Activated T-helper 1 cell treated with anti-CD3 and anti-CD28 coated beads, Interleukin-12 subunit alpha, Interleukin-12 subunit beta, Interleukin-2, Interleukin-4 antibody, amounts not matched to agents 30 ng/mL and 10 ng/mL and 1 ng/mL, durations not matched to agents 14 hours and 24 hours and 36 hours (primary cell): ENCODE data around the gene PRTN3. TPM values are rescaled to one million over a fixed set of nuclear protein-coding genes. Genes with fewer than 3 reads are reported as not detected.

Source experiments
- DNase-seq: peaks from one replicate; pipeline ENCODE4 v3.0.0; 2021; ENCODE audit warnings: low spot score
- H3K27ac Mint-ChIP-seq: one replicate; pipeline ENCODE4 v1.8.0; 2021; ENCODE audit warnings: mild to moderate bottlenecking, mixed read lengths
- H3K27me3 Mint-ChIP-seq: one replicate; pipeline ENCODE4 v1.8.0; 2022; ENCODE audit warnings: mild to moderate bottlenecking, moderate library complexity, mixed read lengths; ENCODE audit not compliant: insufficient read depth
- H3K36me3 Mint-ChIP-seq: one replicate; pipeline ENCODE4 v1.8.0; 2021; ENCODE audit warnings: low read depth, mixed read lengths
- H3K4me1 Mint-ChIP-seq: one replicate; pipeline ENCODE4 v1.8.0; 2021; ENCODE audit warnings: low read depth, mixed read lengths
- H3K4me3 Mint-ChIP-seq: one replicate; pipeline ENCODE4 v1.8.0; 2021; ENCODE audit warnings: mild to moderate bottlenecking, moderate library complexity, mixed read lengths
- H3K9me3 Mint-ChIP-seq: one replicate; pipeline ENCODE4 v1.8.0; 2021; ENCODE audit warnings: mixed read lengths
- intact Hi-C: fragments of 100-400 bp; cut with micrococcal nuclease; formaldehyde crosslinking; loops from one replicate; pipeline ENCODE4 v1.15.1; 2024
- total RNA-seq: library from RNA; stranded (reverse); gene quantifications from 2 replicates; pipeline ENCODE4 v1.2.3, GENCODE V29; 2022

PRTN3 gene
- total RNA-seq, 1 donor from 2014 or later = not detected

- peak within 1 kb of the TSS; percentile 94 for H3K4me3 Mint-ChIP-seq
- H3K9me3 Mint-ChIP-seq = no peaks in the 10 kb centered on the region
- H3K36me3 Mint-ChIP-seq = peaks cover 12% of the 10 kb centered on the region
- intact Hi-C loops = loop anchor here (1.0 kb wide), 5 partner anchors 16 to 128 kb away; partner anchors contain the start of genes RNU6-2 and TMEM259
- no peaks in the 10 kb centered on the region for H3K27me3 Mint-ChIP-seq
- H3K4me1 Mint-ChIP-seq = peaks cover 8% of the 10 kb centered on the region
- peak; percentile 88 for DNase-seq
- H3K27ac Mint-ChIP-seq = peak within 1 kb of the TSS; percentile 99
Observed at GRCh38 chr19:892894-893689, 52.3 kb downstream of the PRTN3 start, which contains the start of the genes MED16 and RNU6-9. Gene MED16, minus strand, starts transcription at chr19:893187. Its CDS starts 2,056 bp downstream, at chr19:891131. Gene RNU6-9, plus strand, starts transcription at chr19:893484.

- intact Hi-C loops = no loop called here
- Mint-ChIP-seq H3K27ac (no peak overlapping the region), H3K36me3 (peaks cover 7% of the 10 kb centered on the region)
Observed at GRCh38 chr19:896434-896833, 55.6 kb downstream of the PRTN3 start.

GRCh38 chr19:896999-897398 is 56.2 kb downstream of the PRTN3 start:
- peaks cover 8% of the 10 kb centered on the region for H3K4me1 Mint-ChIP-seq
- H3K9me3 Mint-ChIP-seq = no peaks in the 10 kb centered on the region
- H3K4me3 Mint-ChIP-seq = no peak overlapping the region
- peaks cover 7% of the 10 kb centered on the region for H3K36me3 Mint-ChIP-seq
- intact Hi-C loops = no loop called here
- no peak for DNase-seq
- H3K27ac Mint-ChIP-seq = no peak overlapping the region
- no peaks in the 10 kb centered on the region for H3K27me3 Mint-ChIP-seq

More at GRCh38 chr19:896434-896833, 55.6 kb downstream of the PRTN3 start:
- peaks cover 8% of the 10 kb centered on the region for H3K4me1 Mint-ChIP-seq
- no peak for DNase-seq
- H3K27me3 Mint-ChIP-seq = no peaks in the 10 kb centered on the region
- no peaks in the 10 kb centered on the region for H3K9me3 Mint-ChIP-seq
- no peak overlapping the region for H3K4me3 Mint-ChIP-seq

GRCh38 chr19:897442-898039 is 56.7 kb downstream of the PRTN3 start:
- intact Hi-C loops = no loop called here
- H3K4me1 Mint-ChIP-seq = peaks cover 8% of the 10 kb centered on the region

More at GRCh38 chr19:897442-898039, 56.7 kb downstream of the PRTN3 start:
- H3K4me3 Mint-ChIP-seq = no peak overlapping the region
- peaks cover 7% of the 10 kb centered on the region for H3K36me3 Mint-ChIP-seq
- no peaks in the 10 kb centered on the region for H3K27me3 Mint-ChIP-seq
- H3K9me3 Mint-ChIP-seq = no peaks in the 10 kb centered on the region
- H3K27ac Mint-ChIP-seq = no peak overlapping the region
- DNase-seq = no peak

Other genes starting within 250 kb of the PRTN3 start
- 103 and 104 TPM in 2 replicates for gene POLRMT, start 207.5 kb upstream of the PRTN3 start, total RNA-seq
- gene FGF22, start 201.1 kb upstream of the PRTN3 start, total RNA-seq = not detected in 2 replicates
- gene RNF126, start 177.8 kb upstream of the PRTN3 start, total RNA-seq = 107 and 110 TPM in 2 replicates
- 5.5 and 5.6 TPM in 2 replicates for gene FSTL3, start 164.6 kb upstream of the PRTN3 start, total RNA-seq
- not detected in 2 replicates for gene PRSS57, start 145.5 kb upstream of the PRTN3 start, total RNA-seq
- 0.18 TPM in 1 of 2 replicates, not detected in the other for gene PALM, start 132.1 kb upstream of the PRTN3 start, total RNA-seq
- gene MISP, start 89.9 kb upstream of the PRTN3 start, total RNA-seq = not detected in 2 replicates
- gene PTBP1, start 43.5 kb upstream of the PRTN3 start, total RNA-seq = 735 and 829 TPM in 2 replicates
- gene PLPPR3, start 19.0 kb upstream of the PRTN3 start, total RNA-seq = not detected in 2 replicates
- gene AZU1, start 13.2 kb upstream of the PRTN3 start, total RNA-seq = not detected in 2 replicates
- gene ELANE, start 11.3 kb downstream of the PRTN3 start, total RNA-seq = not detected in 2 replicates
- 0.91 and 1.2 TPM in 2 replicates for gene CFD, start 18.7 kb downstream of the PRTN3 start, total RNA-seq
- gene MED16, start 52.2 kb downstream of the PRTN3 start, total RNA-seq = 62.1 and 62.5 TPM in 2 replicates
- gene RNU6-9, start 52.5 kb downstream of the PRTN3 start, total RNA-seq = not detected in 2 replicates
- 94.3 and 96.4 TPM in 2 replicates for gene R3HDM4, start 72.2 kb downstream of the PRTN3 start, total RNA-seq
- 6.8 and 8.9 TPM in 2 replicates for gene KISS1R, start 76.3 kb downstream of the PRTN3 start, total RNA-seq
- 32.5 and 35.0 TPM in 2 replicates for gene ARID3A, start 85.0 kb downstream of the PRTN3 start, total RNA-seq
- 105 and 108 TPM in 2 replicates for gene WDR18, start 143.3 kb downstream of the PRTN3 start, total RNA-seq
- not detected in 2 replicates for gene GRIN3B, start 159.4 kb downstream of the PRTN3 start, total RNA-seq
- 162 and 170 TPM in 2 replicates for gene TMEM259, start 180.1 kb downstream of the PRTN3 start, total RNA-seq
- gene RNU6-2, start 180.5 kb downstream of the PRTN3 start, total RNA-seq = not detected in 2 replicates
- gene CNN2, start 185.6 kb downstream of the PRTN3 start, total RNA-seq = 112 and 114 TPM in 2 replicates
- 15.8 and 18.3 TPM in 2 replicates for gene ABCA7, start 199.1 kb downstream of the PRTN3 start, total RNA-seq
- 201 and 202 TPM in 2 replicates for gene ARHGAP45, start 226.2 kb downstream of the PRTN3 start, total RNA-seq